Measurements from ENCODE around the gene LRRC74A.
A peak's percentile ranks its signal among the peaks of the same experiment; 100 is the strongest.
"Not testable (repeated sequence)": the region's sequence is repeated elsewhere in the genome, so short reads cannot be mapped to it uniquely, and the experiment has no call there.

LRRC74A gene

GRCh38 chr14:76900682-76901081 is 74.5 kb downstream of the LRRC74A start:
- no peak for DNase-seq

DNA sequence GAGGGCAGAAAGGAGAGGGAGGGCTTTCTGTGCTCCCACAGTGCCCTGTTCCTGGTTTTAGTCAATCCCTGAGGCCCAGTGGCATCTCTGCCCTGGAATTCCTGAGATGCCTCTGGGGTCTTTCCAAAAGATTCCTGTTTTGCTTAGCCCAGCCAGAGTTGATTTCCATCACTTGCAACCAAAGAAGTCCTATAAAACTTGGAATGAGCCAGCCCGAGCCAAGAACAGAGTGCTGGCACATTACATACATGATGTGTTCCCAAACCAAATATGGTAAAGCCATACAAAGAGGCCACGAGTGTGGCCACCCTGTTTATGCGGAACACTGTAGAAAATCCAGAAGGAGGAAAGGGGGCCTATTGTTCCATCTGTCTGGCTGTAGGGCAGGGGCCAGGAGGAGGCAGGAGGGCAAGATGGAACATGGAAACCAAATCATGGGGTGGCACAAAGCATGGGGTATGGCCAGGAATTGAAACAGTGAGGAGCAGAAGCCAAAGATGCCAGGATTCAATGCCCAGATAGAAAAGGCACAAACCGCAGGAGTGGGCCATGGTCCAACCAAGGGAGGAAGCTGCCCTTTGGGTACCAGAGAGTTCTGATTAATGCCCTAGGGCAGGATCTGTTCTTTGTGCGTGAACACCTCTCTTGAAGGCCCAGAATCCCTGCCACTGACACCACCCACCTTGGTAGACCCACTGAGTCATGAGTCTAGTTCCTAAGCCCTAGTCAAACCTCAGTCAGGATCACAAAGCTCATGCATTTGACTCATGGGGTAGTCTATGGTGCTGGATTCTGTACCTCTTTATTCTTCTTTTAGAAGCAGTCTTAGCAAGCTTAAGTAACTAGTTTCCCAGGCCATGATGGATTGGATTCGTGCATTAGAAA is 75.2 kb downstream of the LRRC74A start:
- DNase-seq = no peak

GRCh38 chr14:76902591-76902990 is 76.4 kb downstream of the LRRC74A start:
- DNase-seq = no peak

- DNase-seq = no peak
Measured at GRCh38 chr14:76904100-76904739, 78.0 kb downstream of the LRRC74A start.

GRCh38 chr14:76904740-76905569 is 78.7 kb downstream of the LRRC74A start:
- DNase-seq = peak; percentile 77

GRCh38 chr14:76908834-76909233 is 82.6 kb downstream of the LRRC74A start:
- DNase-seq = no peak

- DNase-seq = no peak
Measured at GRCh38 chr14:76909266-76909665, 83.1 kb downstream of the LRRC74A start.

DNA sequence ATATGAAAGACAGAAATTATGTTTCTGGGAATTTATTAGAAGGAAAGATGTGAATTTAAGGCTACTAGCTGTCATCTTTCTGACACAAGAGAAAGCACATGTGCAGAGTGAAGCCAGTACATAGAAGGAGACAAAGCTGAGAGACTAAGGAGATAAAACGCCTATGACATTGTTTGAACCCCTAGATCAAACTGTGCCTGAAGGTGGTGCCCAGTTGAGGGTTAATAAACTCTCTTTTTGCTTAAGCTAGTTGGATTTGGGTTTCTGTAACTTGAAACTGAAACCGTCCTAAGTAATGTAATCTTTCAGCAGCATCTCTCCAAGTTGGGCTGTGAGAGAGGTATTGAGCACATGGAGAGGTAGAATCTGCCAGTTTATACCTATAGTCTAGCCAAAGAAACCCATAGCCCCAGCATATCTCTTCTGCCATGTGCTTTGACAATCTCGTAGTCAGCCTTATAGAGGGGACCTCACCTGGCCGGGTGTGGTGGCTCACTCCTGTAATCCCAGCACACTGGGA is 84.2 kb downstream of the LRRC74A start:
- no peak for DNase-seq

- DNase-seq = no peak
Measured at GRCh38 chr14:76911473-76911872, 85.3 kb downstream of the LRRC74A start.

DNA sequence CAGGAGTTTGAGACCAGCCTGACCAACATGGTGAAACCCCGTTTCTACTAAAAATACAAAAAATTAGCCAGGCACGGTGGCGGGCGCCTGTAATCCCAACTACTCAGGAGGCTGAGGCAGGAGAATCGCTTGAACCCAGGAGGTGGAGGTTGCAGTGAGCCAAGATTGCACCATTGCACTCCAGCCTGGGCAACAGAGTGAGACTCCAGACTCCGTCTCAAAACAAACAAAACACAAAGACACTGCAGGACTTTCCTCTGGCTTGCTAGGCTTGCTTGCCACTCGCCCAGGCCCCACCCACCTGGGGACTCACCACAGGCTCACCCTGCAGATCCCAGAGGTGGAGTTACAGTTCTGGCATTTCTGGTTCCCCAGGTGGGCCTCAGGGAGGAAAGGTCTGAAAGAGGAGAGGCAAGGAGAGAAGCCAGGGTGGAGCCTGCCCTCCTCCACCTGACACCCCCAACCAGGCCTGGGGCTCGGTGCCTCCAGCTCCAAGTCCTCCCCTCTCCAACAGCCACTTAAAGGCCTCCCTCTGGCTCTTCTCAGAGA is 88.4 kb downstream of the LRRC74A start:
- DNase-seq = not testable (repeated sequence)

GRCh38 chr14:76916040-76916715 is 90.0 kb downstream of the LRRC74A start:
- no peak for DNase-seq

GRCh38 chr14:76917158-76917596 is 91.0 kb downstream of the LRRC74A start:
- DNase-seq = no peak

DNA sequence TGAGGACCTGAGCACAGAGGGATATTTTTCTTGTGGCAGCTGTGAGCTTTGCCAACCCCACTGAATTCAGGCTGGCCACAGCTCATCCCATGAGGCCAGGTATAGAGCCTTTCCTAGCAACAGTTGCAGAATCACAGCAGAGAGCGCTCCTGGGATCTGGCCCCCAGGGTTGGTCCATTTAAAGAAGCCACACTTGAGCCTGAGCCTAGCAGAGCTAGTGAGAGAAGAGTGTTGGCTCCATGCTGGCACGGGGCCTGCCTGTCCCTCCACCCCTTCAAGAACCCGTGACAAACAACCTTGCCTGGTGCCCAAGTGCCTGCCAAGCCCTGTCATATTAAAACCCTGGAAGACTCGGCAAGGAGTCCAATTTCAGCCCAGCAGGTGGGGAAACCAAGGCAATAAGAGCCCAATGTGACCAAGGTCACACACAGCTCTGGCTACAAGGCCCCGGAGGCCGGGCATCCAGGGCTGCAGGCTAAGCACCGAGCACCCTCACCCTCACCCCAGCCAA is 91.6 kb downstream of the LRRC74A start:
- DNase-seq = no peak

DNA sequence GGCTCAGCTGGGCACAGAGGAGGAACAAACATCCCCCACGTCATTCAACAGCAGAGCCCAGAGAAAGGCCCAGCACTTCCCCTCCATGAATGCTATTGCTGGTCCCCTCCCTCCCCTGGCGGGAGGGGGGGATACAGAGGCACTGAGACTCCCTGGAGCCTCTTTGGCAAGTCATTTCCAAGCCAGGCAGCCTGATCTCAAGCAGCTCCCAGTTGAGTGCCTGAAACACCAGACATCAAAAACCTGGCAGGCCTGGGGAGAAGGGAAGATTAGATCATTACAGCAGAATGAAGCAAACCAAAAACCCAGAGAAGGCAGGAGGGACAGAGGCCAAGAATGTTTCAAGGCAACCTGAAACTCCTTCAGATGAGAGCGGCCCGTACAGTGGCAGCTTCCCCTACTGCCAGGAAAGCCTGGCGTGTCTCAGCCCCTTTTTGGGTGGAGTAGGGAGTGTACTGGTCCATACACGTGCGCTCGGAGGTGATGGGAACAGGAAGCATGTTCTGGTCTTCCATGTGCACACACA is 92.1 kb downstream of the LRRC74A start:
- DNase-seq = no peak

DNA sequence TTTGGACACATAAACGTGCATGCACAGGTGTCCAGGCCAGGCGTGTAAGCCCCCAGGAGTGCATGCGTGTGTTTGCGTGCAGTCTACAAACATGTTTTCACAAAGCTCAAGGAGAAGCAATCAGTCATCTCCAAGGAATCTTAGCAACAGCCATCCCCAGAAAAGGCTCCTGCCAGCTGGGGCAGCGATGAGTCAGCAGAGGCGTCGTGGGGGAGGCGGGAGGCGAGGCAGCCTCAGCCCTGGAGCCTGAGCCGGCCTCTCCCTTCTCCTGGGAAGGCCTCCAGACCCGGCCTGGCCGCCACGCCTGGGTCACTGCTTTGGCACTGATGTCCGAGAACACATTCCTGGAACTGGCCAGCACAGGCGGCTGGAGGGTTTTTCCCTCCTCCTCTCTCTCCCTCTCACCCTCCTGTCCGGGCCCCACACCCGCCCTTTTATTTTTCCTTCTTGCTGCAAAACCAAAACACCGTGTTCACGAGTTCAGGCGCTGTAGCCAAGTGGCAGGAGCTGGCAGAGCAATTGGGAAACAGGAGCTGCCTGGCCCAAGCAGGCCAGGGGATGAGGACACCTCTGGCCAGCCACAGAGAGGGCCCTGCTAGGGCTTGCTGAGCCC is 92.7 kb downstream of the LRRC74A start:
- no peak for DNase-seq
